GM12873 (cell line): ENCODE results near the gene RGS7BP.
A peak's percentile ranks its signal among the peaks of the same experiment; 100 is the strongest.

Experiments
- TF ChIP-seq, protein P1 (sequence below): IDR thresholded peaks from 2 replicates; pipeline ENCODE4 v1.5.1; 2012; ENCODE audit warnings: low read depth, mild to moderate bottlenecking, moderate library complexity, low read length, control low read depth; ENCODE audit not compliant: insufficient read depth; ENCODE audit errors: missing control alignments

Gene RGS7BP

DNA sequence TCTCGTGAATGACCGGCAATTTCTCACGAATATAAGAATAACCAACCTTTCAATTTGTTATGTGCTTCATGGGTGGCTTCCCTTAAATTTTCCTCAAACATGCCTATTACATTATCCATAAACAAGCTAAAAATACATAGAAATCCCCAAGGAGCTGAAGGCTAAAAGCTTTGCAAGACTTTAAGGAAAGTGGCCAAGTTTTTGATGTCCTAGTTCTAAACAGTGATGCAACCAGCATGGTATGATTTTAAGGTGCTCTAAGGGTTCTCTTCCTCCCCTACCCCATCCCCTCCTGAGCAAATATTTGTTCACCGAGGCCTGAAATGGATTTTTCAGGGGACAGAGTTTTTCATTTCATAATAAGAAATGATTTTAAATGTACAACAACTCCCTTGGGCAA lies 79.8 kb downstream of the RGS7BP start:
- TF ChIP-seq, protein P1, sequence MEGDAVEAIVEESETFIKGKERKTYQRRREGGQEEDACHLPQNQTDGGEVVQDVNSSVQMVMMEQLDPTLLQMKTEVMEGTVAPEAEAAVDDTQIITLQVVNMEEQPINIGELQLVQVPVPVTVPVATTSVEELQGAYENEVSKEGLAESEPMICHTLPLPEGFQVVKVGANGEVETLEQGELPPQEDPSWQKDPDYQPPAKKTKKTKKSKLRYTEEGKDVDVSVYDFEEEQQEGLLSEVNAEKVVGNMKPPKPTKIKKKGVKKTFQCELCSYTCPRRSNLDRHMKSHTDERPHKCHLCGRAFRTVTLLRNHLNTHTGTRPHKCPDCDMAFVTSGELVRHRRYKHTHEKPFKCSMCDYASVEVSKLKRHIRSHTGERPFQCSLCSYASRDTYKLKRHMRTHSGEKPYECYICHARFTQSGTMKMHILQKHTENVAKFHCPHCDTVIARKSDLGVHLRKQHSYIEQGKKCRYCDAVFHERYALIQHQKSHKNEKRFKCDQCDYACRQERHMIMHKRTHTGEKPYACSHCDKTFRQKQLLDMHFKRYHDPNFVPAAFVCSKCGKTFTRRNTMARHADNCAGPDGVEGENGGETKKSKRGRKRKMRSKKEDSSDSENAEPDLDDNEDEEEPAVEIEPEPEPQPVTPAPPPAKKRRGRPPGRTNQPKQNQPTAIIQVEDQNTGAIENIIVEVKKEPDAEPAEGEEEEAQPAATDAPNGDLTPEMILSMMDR, result no peak

DNA sequence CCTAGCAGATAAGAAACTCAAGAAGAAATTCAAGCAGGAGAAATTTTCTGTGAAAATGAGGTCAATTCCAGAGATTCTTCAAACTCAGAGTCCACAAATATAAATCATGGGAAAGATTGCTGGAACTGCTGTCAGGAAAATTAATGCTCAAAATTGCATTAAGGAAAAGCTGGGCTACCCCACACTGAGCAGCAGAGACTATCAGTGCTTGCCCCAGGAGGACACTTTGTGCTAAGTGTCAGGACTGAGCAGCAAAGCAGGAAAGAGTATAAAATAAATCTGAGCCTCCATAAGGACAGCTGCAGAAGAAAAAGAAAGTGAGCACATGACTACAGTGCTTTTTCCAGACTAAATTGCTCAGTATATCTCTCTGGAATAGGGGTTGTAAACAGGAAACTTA lies 81.6 kb downstream of the RGS7BP start:
- TF ChIP-seq, protein P1, result no peak

DNA sequence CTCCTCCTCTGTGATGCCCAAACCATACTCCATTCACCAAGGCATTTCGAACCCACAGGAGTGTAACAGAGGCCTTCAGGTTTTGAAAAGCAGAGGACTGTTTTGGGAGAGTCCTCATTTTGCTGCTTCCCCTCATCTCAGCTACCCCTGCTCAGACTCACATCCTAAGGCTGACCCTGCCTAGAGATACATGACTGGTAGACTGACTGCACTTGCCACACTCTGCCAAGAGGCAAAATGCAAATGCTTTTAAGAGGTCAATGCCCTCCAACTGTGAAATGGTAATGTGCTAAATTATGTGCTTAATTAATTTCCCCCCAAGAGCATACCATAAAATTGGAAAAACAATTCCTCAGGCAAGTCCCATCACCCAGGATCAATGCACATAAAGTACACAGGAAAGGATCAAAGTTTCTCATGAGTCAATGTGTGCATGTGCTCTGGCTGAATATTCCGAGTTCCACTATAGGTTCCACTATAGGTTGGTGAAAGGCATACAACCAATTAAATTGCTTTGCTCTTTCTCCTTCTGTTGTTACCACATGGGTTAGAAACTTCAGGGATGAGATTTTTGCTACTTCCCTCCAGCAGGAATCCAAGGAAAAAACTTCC lies 87.0 kb downstream of the RGS7BP start:
- TF ChIP-seq, protein P1, result no peak

DNA sequence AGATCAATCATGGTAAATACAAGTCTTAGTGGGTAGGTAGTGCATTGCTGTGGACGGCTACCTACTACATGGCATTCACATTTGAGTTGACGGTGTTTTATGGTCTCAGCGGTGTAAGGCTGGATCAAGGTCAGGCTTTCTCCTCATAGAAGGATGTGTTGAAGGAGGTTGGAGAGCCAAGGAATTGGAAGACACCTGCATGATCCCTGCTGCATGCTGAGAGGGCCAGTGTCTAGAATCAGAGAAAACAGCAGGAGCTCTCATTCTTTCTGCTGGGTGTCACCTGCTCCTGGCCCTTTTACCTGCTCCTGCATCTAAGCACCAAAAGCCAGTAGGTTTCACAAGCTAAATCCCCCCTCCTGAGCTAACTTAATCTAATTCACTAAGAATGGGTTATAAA lies 88.2 kb downstream of the RGS7BP start:
- TF ChIP-seq, protein P1, result no peak

DNA sequence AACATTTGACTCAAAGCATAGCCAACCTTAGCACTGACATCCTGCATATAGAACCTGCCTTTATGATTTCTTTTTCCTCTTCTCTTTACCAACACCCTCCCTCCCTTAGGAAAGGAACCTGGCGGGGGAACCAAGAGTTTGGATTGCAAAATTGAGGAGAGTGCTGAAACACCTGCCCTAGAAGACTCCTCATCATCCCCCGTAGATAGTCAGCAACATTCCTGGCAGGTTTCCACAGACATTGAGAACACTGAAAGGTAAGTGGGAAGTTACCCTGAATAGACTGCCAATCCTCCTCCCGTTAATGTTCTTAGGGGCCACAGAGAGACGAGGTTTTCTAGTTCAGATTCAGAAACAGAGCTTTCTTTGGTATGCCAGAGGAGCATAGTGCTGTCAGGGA lies 88.8 kb downstream of the RGS7BP start:
- TF ChIP-seq, protein P1, result no peak

DNA sequence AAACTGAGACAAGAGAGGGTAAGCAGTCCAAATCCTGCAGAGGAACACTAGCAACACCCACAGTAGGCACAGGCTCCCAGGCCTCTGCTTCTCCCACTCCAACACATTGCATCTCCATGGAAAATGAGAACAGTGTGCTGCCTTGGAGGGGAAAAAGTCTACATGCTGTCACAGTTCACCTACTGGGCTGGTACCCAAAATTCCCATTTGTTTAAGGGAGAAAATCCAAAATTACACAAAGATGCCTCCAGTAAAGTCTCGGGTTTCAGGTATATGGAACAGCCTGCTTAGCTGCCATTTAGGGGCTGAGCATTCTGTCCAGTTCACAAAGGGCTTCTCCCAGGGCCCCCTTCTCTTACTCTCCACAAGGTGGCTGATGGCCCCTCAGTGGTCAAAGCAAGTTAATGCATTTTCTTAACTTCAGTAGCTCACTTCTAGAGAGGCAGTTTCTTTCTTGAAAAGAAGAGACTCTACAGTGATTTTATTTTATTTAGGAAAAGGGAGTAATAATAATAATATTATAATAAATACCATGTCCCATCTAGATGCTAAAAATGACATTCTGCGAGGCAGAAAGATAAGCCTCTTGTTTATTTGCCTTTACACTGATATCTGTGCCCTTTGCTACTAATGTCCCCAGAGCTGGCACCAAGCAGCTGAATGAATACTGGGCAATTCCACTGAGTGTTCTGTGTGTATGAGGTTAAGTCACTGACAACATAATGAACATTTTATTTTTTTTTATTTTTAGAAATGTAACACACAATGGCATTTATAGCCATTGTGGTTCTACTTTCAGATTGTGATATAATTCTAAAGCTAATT lies 89.4 kb downstream of the RGS7BP start:
- TF ChIP-seq, protein P1, result peak; percentile 41

DNA sequence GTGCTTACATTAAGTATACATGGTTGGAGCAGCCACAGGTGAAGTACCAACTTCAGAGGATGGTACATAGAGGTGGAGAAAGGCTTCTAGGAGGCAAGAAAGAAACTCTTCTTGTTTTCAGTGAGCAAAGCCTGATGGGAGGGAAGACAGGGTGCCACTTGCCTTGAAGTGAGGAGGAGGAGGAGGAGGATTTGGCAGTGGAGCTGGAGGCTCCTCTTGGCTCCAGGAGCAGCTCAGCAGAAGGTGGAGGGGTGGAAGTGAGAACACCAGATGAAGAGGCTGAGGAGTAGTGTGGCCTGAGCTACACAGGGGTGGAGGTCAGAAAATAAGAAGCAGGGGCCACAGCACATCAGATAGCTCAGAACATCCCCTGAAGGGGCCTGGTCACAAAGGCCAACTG lies 93.4 kb downstream of the RGS7BP start:
- TF ChIP-seq, protein P1, result no peak
